Measurements from ENCODE around the gene IHH. TPM values are rescaled to one million over a fixed set of nuclear protein-coding genes. Genes with fewer than 3 reads are reported as not detected.
A peak's percentile ranks its signal among the peaks of the same experiment; 100 is the strongest.

IHH gene
- total RNA-seq (2014; rRNA removed) (0.07 TPM in 1 of 2 replicates, not detected in the other), Bru-seq, nascent RNA (percentile 23 among the genes with signal in this experiment), BruChase-seq, experiment 1, labeled RNA remaining after a 6-hour chase (percentile 30 among the genes with signal in this experiment), BruChase-seq, experiment 2, labeled RNA remaining after a 2-hour chase (percentile 35 among the genes with signal in this experiment)
- long read RNA-seq, partial matches to known transcripts: 0 of 1 reads
- long read RNA-seq, other reads (novel, unspliced or antisense): 1 of 1 reads

DNA sequence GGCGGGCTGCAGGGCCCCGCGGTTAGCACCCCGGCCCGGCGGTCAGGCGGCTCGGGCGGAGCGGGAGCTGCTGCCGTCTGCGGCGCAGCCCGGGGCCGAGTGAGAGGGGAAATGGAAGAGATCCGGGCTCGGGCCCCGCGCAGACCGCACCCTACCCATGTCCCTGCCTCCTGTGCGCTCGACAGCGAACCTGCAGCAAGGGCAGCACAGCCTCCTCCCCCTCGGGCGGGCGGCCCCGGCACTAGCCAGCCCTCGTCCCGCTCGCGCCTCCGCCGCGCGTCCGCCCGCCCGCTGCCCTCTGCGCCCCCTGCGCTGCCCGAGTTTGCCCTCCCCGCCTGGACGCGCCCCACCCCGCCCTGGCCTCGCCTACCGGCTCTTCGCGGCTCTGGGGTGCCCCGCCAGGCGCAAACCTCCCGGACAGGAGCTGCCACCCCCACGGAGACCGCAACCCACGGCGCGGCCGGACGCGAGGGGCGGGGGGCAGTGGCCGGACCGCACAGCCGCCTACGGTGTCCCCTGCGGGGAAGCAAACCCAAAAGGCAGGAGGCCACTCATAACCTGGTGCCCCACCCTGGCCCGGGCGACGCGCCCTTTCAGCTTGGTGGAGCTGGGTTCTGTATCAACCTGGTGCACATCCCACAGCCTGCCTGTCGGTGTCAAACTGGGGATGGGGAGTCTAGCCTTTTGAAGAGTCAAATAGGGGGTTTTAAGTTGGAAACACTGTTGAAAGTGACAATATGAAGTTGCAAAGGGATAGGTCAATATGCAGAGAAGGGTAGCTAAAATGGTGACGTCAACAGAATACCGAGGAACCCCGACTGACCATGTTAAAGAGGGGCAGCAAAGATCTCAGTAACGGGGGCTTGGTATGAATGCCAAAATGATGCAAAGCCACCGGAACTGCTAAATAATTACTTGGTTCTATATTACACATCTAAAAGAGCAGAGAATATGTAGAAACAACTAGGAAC is at the start of gene IHH:
Gene IHH, minus strand, starts transcription at position 101 of the 971 bp plus-strand sequence. CDS start 454 bp downstream, outside the sequence.
- peak; percentile 28 for ATAC-seq
- ChIA-PET POLR2A (ENCODE audit: unreplicated experiment) (interaction anchor here (0.6 kb wide), 1 partner anchor 81 kb away, joined by 4 read pairs; no protein-coding TSS in a partner anchor), CTCF (interaction anchor here (0.6 to 1.1 kb wide), 3 partner anchors 31 to 67 kb away, joined by 3 to 5 read pairs (median 4); no protein-coding TSS in a partner anchor)
- no peaks in the 10 kb centered on the region for H4K20me1 ChIP-seq (ENCODE audit: low read length)
- H3K9me2 ChIP-seq (replicated peaks; ENCODE audit: low read length): no peaks in the 10 kb centered on the region
- peak; percentile 21 for DNase-seq
- H3K27ac ChIP-seq (ENCODE audit: low read length): no peak within 1 kb of the TSS
- peaks cover 46% of the 10 kb centered on the region for H3K27me3 ChIP-seq (ENCODE audit: low read length)
- no peaks in the 10 kb centered on the region for H3K79me2 ChIP-seq (ENCODE audit: low read length)
- no peaks in the 10 kb centered on the region for H3F3A ChIP-seq (ENCODE audit: low read length, unreplicated experiment)
- no peak within 1 kb of the TSS for H3K9ac ChIP-seq (ENCODE audit: low read length)
- no peaks in the 10 kb centered on the region for H3K9me3 ChIP-seq (ENCODE audit: low read length)
- no peak within 1 kb of the TSS; the same call in 1 of the 2 replicates for H2AFZ ChIP-seq (ENCODE audit: low read length)
- peak; percentile 78 for TF ChIP-seq EZH2phosphoT487 (IDR thresholded peaks at IDR 0.05; ENCODE audit: borderline replicate concordance, low read length)
- TF ChIP-seq EZH2 (IDR thresholded peaks at IDR 0.05; ENCODE audit: low read length, unreplicated experiment): peak; percentile 95
- TF ChIP-seq CTCF (conservative IDR thresholded peaks at IDR 0.05; ENCODE audit: low read depth, low read length): no peak
- peaks cover 22% of the 10 kb centered on the region for H3K4me1 ChIP-seq (ENCODE audit: insufficient read depth, low read length)
- no TSS peak for BruUV-seq (replicated peaks)
- H3K4me3 ChIP-seq (ENCODE audit: low read length): peak within 1 kb of the TSS; percentile 58
- peak within 1 kb of the TSS; percentile 75 for H3K4me2 ChIP-seq (ENCODE audit: low read length)
- intact Hi-C loops (cut with micrococcal nuclease): loop anchor here (5.0 kb wide), 1 partner anchor 34 kb away; no protein-coding TSS in a partner anchor
- no peaks in the 10 kb centered on the region for H3K36me3 ChIP-seq (ENCODE audit: low read depth, low read length)

DNA sequence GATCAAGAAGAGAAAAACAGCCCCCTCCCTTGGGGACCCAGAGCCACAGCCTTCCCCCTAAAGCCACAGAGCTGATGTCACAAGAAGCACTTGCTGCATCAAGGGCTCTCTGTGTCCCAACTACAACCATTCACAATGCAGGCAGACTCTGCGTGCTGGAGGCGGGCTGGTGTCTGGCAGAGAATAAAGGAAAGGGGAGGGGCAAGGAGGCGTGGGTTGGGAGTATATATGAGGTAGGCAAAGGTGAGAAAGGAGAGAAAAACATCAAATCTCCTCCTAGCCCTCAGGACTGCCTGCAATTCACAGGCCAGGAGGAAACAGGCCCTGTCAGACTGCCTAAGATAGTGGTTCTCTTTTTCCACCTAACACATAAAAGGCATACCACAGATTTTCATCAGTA is 48.8 kb upstream of the IHH start:
- no peak for DNase-seq
- no peak overlapping the region for H3K4me3 ChIP-seq (ENCODE audit: low read length)
- ATAC-seq: no peak
- no peak overlapping the region for H2AFZ ChIP-seq (ENCODE audit: low read length)
- H3K79me2 ChIP-seq (ENCODE audit: low read length): no peaks in the 10 kb centered on the region
- H3F3A ChIP-seq (ENCODE audit: low read length, unreplicated experiment): no peaks in the 10 kb centered on the region
- ChIA-PET POLR2A (ENCODE audit: unreplicated experiment) (interaction anchor here (0.6 kb wide), 1 partner anchor 22 kb away, joined by 3 read pairs; no protein-coding TSS in a partner anchor), CTCF (no interaction called here)
- H3K27ac ChIP-seq (ENCODE audit: low read length): no peak overlapping the region
- no peaks in the 10 kb centered on the region for H3K4me1 ChIP-seq (ENCODE audit: insufficient read depth, low read length)
- no peak overlapping the region for H3K9ac ChIP-seq (ENCODE audit: low read length)
- H3K36me3 ChIP-seq (ENCODE audit: low read depth, low read length): no peaks in the 10 kb centered on the region
- H3K4me2 ChIP-seq (ENCODE audit: low read length): no peak overlapping the region
- intact Hi-C loops (cut with micrococcal nuclease): no loop called here
- H3K27me3 ChIP-seq (ENCODE audit: low read length): no peaks in the 10 kb centered on the region
- no peaks in the 10 kb centered on the region for H3K9me3 ChIP-seq (ENCODE audit: low read length)
- no peaks in the 10 kb centered on the region for H3K9me2 ChIP-seq (replicated peaks; ENCODE audit: low read length)
- H4K20me1 ChIP-seq (ENCODE audit: low read length): no peaks in the 10 kb centered on the region
- BruUV-seq (replicated peaks): no TSS peak
- TF ChIP-seq CTCF (conservative IDR thresholded peaks at IDR 0.05; ENCODE audit: low read depth, low read length) (no peak), EZH2phosphoT487 (IDR thresholded peaks at IDR 0.05; ENCODE audit: borderline replicate concordance, low read length) (no peak), EZH2 (IDR thresholded peaks at IDR 0.05; ENCODE audit: low read length, unreplicated experiment) (no peak)

Measured in PC-3 (cell line).